OCI-M2 (cell line): ENCODE data around the gene CDR2.
A peak's percentile ranks its signal among the peaks of the same experiment; 100 is the strongest.
"Not testable (repeated sequence)": the region's sequence is repeated elsewhere in the genome, so short reads cannot be mapped to it uniquely, and the experiment has no call there.

Source experiments
- DNase-seq: peaks from one replicate; lab custom pipeline; 2025; ENCODE audit not compliant: unreplicated experiment; lab: John Stamatoyannopoulos, UW

CDR2 gene

DNA sequence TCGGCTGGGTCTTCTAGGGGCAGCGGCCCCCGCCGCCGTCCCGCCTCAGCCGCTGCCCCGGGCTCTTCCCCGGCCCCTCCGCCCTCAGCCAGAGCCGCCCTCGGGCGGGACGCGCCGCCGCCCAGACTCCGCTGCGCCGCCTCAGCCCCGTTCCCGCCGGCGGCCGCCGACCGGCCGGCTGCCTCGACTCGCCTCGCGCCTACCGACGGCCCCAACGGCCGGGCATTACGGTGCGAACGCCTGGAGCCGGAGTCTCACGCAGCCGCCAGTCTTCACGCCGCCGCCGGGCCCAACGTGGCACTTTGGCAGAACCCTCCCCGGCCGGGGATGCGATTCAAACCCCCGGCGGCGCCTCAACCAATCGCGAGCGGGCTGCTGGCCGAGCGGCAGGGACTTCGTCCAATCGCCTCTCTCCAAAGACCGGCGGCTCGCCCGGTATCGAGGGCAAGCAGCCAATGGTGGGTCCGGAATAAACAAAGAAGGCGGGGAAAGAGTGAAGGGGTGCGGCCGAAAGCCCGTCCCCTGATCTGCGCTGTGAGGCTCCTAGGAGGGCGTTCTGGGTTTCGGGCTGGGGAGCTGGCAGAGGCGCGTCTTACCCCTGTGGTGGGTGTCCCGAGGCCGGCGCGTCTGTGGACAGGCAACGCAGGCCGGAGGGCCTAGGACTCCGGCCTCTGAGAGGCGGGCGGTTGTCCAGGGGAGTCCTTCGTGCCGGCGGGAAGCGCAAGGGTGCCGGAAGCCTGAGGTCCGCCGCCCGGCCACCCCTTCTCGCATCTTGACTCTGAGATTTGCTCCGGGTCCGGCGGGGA lies at the start of gene CDR2:
TSS of gene CDR2 (minus strand) at position 309 of the 806 bp plus-strand sequence. CDS start 310 bp downstream, outside the sequence.
- DNase-seq, result peak; percentile 79

DNA sequence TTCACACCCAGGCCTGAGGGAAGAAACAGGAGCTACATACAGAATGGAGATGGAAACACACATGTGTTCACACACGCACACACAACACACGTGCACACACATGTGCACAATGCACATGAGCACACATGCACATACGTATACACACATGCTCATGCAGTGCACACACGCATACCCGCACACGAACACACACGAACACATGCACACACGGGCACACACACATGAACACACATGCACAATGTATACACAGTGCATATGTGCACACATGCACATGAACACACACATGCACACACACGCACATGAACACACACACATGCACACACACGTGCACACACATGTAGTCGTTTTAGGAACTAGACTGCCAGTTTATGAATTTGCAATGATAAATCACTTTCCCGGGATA lies 49.3 kb upstream of the CDR2 start:
- no peak for DNase-seq

GRCh38 chr16:22421136-22421535 lies 46.7 kb upstream of the CDR2 start:
- DNase-seq, result no peak

DNA sequence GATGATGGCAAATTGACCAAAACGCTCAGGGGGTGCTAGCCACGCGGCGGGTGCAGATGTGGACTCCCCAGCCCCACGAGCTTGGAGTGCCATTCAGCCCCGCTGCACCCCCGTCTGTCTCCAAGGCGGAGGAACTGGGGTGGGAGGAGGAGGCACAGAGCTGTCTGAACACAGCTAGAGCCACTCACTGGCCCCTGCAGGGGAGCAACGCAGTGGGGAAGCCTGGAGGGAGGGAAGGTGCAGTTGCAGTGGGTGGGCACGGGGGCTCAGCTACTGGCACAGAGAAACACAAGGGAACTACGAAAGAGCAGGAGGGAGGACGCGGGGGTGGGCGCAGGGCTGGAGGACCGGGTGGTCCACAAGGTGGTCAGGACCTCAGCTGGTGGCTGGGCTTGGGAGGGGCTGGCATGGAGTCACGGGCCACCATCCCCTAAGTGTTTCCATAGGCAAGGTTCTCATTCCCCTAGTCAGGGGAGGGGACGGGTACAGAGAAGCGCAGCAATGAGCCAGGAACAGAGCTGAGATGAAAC lies 46.3 kb upstream of the CDR2 start:
- no peak for DNase-seq

- DNase-seq, result no peak
These were observed 45.5 kb upstream of the CDR2 start for GRCh38 chr16:22419908-22420307.

DNA sequence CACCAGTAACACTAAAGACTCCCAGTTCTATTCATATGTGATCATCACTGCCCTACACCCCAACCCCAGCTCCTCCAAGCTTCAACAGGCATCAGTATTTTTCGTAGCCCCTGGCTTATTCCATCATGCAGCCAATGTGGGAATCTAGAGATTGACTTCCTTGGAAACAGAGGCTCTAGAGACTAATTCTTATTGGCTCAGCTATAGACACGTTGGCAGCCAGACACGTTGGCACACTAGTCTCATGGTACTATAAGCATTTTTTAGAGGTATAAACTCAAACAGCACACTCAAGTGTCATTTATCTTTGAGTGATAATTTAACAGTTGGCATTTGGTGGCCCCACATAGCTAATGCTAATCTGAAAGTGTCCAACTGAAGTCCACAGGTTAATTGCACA lies 44.4 kb upstream of the CDR2 start:
- DNase-seq, result no peak

DNA sequence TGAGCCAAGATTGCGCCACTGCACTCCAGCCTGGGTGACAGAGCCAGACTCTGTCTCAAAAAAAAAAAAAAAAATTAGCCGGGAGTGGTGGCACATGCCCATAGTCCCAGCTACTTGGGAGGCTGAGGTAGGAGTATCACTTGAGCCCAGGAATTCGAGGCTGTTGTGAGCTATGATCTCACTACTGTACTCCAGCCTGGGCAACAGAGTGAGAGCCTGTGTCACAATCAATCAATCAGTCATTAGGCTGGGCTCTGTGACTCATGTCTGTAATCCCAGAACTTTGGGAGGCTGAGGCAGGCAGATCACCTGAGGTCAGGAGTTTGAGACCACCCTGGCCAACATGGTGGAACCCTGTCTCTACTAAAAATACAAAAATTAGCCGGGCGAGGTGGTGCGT lies 43.4 kb upstream of the CDR2 start:
- not testable (repeated sequence) for DNase-seq

DNA sequence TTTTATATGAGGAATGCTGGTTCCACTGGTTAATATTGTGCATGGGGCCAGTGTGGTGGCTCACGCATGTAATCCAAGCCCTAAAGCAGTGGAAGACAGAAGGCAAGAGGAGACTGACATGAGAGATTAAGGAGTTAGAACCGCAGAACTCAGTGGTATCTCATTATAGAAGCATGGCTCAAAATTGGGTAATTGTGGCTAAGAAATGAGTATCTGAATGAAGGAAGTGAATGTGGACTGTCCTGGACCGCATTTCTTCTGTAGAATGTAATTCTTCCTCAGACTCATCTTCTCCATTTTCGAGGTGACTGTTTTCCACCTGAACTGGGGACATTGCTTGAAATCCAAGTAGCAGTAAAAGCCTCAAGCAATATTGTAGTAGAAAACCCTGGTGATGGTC lies 42.6 kb upstream of the CDR2 start:
- DNase-seq, result no peak

DNA sequence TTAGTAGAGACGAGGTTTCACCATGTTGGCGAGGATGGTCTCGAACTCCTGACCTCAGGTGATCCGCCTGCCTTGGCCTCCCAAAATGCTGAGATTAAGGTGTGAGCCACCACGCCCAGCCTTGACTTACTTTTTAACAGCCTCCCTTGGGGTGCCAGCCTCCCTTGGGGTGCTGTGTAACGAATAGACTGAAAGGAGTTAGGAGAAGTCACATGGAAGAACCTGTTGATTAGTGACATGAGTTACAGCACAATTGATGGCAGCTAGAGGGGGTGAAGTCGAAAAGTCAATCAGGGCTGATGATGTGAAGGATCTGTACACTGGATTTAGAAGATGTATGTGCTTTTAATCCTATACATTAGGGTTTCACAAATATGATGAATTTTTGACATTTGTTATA lies 39.4 kb upstream of the CDR2 start:
- no peak for DNase-seq

DNA sequence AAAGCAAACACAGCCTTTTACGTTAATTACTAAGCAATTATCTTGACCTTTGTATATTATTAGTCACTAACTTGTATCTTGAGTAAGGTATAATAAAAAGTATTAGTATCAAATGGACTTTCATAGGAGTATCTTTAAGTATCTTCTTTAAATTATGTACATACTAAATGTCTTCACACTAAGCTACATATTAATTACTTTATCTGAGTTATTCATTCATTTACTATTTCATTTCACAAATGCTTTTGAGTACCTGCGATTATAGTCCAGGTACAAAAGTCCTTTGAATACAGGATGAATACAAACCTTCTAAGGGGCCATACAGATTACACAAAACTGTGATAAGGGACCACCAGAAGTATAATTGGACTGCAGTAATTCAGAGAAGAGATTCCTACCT lies 33.1 kb upstream of the CDR2 start:
- DNase-seq, result no peak

- DNase-seq, result no peak
These were observed 27.8 kb upstream of the CDR2 start for GRCh38 chr16:22402191-22402590.

- no peak for DNase-seq
These were observed 26.5 kb upstream of the CDR2 start for GRCh38 chr16:22400900-22401299.

- DNase-seq, result no peak
These were observed 23.5 kb upstream of the CDR2 start for GRCh38 chr16:22397931-22398330.

DNA sequence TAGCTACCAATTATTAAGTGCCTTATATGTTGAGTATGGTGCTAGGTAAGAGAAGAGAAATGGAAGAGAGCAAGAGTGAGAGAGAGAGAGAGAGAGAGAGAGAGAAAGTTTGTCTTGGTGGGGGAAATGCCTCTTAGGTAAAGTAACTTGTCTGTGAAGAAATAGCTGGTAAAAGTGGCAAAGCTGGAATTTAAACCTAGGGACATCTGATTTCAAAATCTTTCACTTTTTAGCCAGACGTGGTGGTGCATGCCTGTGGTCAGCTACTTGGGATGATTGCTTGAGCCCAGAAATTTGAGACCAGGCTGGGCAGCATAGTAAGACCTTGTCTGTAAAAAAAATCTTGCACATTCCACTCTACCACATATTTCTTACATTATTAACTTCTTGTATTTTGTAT lies 23.0 kb upstream of the CDR2 start:
- no peak for DNase-seq

DNA sequence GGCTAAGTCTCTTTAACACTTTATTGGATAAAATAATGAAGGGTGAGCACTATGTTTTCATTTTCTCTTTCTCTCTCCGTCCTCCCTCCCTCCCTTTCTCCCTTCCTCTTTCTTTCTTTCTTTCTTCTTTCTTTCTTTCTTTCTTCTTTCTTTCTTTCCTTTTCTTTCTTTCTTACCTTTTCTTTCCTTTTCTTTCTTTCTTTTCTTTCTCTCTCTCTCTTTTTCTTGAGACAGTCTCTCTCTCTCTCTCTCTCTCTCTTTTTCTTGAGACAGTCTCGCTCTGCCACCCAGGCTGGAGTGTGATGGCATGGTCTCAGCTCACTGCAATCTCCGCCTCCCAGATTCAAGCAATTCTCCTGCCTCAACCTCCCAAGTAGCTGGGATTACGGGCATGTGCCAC lies 21.5 kb upstream of the CDR2 start:
- DNase-seq, result no peak

DNA sequence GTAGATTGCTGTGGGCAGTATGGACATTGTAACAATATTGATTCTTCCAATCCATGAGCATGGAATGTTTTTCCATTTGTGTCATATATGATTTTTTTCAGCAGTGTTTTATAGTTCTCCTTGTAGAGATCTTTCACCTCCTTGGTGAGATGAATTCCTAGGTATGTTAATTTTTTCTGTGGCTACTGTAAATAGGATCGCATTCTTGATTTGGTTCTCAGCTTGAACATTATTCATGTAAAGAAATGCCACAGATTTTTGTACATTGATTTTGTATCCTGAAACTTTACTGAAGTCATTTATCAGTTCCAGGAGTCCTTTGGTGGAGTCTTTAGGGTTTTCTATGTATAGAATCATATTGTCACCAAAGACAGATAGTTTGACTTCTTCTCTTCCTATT lies 19.7 kb upstream of the CDR2 start:
- DNase-seq, result no peak

- no peak for DNase-seq
These were observed 13.8 kb upstream of the CDR2 start for GRCh38 chr16:22388101-22388644.

DNA sequence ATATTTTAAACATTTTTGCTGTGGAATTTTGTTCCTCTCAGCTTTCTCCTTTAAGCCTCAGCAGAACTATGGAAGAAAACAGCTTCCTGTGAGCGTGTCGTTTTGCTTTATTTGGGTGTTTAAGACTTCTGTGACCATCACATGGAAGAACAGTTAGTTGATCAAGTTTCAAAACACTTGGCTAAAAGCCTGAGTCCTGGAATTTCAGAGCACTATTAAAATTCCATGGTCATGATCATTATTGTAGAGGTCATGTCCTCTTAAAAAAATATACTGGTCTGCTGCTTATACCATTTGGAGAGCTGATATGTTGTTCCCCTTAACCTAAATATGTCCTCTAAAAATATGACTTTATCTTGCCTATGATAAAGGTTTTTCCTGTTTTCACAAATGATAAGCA lies 12.6 kb upstream of the CDR2 start:
- DNase-seq, result no peak

- no peak for DNase-seq
These were observed 10.8 kb upstream of the CDR2 start for GRCh38 chr16:22385196-22385595.

DNA sequence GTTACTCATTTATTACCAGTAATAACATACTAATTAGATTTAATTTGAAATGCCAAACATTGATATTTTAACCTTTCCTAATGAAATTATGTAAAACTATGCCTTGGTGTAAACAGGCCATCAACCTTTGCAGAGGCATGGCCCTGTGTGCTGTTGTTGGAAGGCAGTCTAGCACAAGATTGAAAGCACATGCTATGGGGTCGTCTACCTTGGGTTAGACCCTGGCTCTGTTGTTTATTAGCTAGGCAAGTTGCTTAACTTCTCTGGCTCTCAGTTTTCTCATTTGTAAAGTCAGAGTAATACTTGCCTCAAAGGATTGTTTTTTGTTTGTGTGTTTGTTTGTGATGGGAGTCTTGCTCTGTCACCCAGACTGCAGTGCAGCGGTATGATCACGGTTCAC lies 9.4 kb upstream of the CDR2 start:
- no peak for DNase-seq

DNA sequence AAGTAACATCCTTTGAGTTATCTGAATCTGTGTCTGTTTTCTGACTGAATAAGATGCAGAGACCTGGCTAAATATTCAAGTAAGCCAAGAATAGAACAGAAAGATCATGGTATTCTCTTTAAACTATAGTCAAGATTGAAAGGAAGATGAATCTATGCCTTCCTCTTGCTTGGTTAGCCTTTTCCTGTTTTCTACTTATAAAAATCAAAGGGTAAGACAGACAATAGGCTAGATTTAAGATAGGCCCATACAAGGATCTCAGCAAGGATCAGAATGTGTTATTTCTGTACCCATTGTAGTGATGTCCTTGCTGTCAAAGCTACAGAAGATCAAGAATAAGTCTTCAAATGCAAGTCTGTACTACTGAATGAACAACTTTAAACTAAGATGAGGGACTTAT lies 7.0 kb upstream of the CDR2 start:
- DNase-seq, result no peak

GRCh38 chr16:22380529-22380928 lies 6.1 kb upstream of the CDR2 start:
- no peak for DNase-seq

DNA sequence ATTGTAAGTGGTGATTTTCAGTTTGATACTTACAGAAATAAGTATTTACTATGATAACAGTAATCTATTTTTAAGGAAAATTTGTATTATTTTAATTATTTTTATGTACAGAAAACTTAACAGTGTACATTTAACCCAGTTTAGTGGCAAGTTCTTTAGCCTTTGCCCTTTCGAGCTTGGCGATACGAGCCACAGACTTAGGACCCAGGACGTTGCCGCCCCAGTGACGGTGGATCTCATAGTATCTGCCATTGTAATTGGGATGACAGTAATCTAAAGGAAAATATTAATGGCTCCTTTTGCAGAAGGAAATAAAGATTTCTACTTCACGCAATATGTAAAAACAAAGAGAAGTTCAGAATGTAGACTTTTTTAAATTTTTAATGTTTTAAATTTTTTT lies 5.2 kb upstream of the CDR2 start:
- DNase-seq, result no peak
